GM12878 (cell line): ENCODE results near the gene PLK2.

Source experiments
- BRCA1 ChIP-seq: IDR thresholded peaks from 2 replicates; pipeline ENCODE4 v1.6.1; 2011; ENCODE audit warnings: low read depth, low read length, improper control_type of control experiment
- CTCF ChIP-seq, 3 experiments: IDR thresholded peaks in 2 of 3; conservative IDR thresholded peaks in 1 of 3; 2 replicates each; pipeline ENCODE4 v1.5.1; 2011; ENCODE audit warnings: low read depth in 3 of 3, low read length in 3 of 3, mild to moderate bottlenecking in 3 of 3, control low read depth in 2 of 3, moderate library complexity in 2 of 3, inconsistent platforms in 1 of 3, mixed read lengths in 1 of 3; ENCODE audit not compliant: control insufficient read depth in 2 of 3, insufficient read depth in 1 of 3; ENCODE audit errors: extremely low read depth in 1 of 3
- EZH2 ChIP-seq: IDR thresholded peaks from 2 replicates; pipeline ENCODE4 v1.6.1; 2012; ENCODE audit warnings: low read depth, mild to moderate bottlenecking, control low read depth, inconsistent platforms, low read length, borderline replicate concordance; ENCODE audit not compliant: control insufficient read depth
- FOXK2 ChIP-seq: fragments of 450-650 bp; IDR thresholded peaks from 2 replicates; pipeline ENCODE4 v1.6.1; 2017; ENCODE audit warnings: mild to moderate bottlenecking, moderate library complexity
- KAT2A ChIP-seq: conservative IDR thresholded peaks from 2 replicates; pipeline ENCODE4 v1.6.1; 2011; ENCODE audit warnings: low read depth, low read length; ENCODE audit not compliant: control insufficient read depth
- KLF5 ChIP-seq: fragments of 450-650 bp; IDR thresholded peaks from 2 replicates; pipeline ENCODE4 v1.6.1; 2014; ENCODE audit warnings: mild to moderate bottlenecking; ENCODE audit not compliant: partially characterized antibody
- POLR2AphosphoS5 ChIP-seq: IDR thresholded peaks from 2 replicates; pipeline ENCODE4 v1.6.1; 2011; ENCODE audit warnings: mild to moderate bottlenecking, low read length, inconsistent platforms
- RAD51 ChIP-seq: fragments of 450-650 bp; IDR thresholded peaks from 2 replicates; pipeline ENCODE4 v1.6.1; 2016; ENCODE audit warnings: moderate library complexity, mild to moderate bottlenecking, inconsistent platforms
- STAT1 ChIP-seq: fragments of 450-650 bp; conservative IDR thresholded peaks from 2 replicates; pipeline ENCODE4 v1.6.1; 2014; ENCODE audit warnings: antibody characterized with exemption, mild to moderate bottlenecking
- YY1 ChIP-seq: IDR thresholded peaks from 2 replicates; pipeline ENCODE4 v1.6.1; 2011; ENCODE audit warnings: low read depth, mild to moderate bottlenecking, low read length
- TF ChIP-seq, protein P1 (sequence below): fragments of 450-650 bp; IDR thresholded peaks from 2 replicates; pipeline ENCODE4 v1.6.1; 2017; ENCODE audit warnings: mild to moderate bottlenecking, moderate library complexity

GRCh38 chr5:58491216-58491892 is 31.5 kb upstream of the PLK2 start, which contains the start of gene GAPT:
- TF ChIP-seq EZH2 (no peak), FOXK2 (no peak), YY1 (no peak), KAT2A (no peak), KLF5 (no peak), CTCF (IDR thresholded peaks at IDR 0.05 in 2 of 3, conservative IDR thresholded peaks at IDR 0.05 in 1 of 3; ENCODE audit: control insufficient read depth in 2 of 3, extremely low read depth in 1 of 3, insufficient read depth in 1 of 3, low read depth in 3 of 3, low read length in 3 of 3) (no peak), STAT1 (no peak), POLR2AphosphoS5 (no peak), RAD51 (no peak), BRCA1 (no peak)
- TF ChIP-seq, protein P1, sequence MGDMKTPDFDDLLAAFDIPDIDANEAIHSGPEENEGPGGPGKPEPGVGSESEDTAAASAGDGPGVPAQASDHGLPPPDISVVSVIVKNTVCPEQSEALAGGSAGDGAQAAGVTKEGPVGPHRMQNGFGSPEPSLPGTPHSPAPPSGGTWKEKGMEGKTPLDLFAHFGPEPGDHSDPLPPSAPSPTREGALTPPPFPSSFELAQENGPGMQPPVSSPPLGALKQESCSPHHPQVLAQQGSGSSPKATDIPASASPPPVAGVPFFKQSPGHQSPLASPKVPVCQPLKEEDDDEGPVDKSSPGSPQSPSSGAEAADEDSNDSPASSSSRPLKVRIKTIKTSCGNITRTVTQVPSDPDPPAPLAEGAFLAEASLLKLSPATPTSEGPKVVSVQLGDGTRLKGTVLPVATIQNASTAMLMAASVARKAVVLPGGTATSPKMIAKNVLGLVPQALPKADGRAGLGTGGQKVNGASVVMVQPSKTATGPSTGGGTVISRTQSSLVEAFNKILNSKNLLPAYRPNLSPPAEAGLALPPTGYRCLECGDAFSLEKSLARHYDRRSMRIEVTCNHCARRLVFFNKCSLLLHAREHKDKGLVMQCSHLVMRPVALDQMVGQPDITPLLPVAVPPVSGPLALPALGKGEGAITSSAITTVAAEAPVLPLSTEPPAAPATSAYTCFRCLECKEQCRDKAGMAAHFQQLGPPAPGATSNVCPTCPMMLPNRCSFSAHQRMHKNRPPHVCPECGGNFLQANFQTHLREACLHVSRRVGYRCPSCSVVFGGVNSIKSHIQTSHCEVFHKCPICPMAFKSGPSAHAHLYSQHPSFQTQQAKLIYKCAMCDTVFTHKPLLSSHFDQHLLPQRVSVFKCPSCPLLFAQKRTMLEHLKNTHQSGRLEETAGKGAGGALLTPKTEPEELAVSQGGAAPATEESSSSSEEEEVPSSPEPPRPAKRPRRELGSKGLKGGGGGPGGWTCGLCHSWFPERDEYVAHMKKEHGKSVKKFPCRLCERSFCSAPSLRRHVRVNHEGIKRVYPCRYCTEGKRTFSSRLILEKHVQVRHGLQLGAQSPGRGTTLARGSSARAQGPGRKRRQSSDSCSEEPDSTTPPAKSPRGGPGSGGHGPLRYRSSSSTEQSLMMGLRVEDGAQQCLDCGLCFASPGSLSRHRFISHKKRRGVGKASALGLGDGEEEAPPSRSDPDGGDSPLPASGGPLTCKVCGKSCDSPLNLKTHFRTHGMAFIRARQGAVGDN: no peak
